Neural cell (in vitro differentiated cells): ENCODE data around the gene BCS1L. TPM values are rescaled to one million over a fixed set of nuclear protein-coding genes. Genes with fewer than 3 reads are reported as not detected.
A peak's percentile ranks its signal among the peaks of the same experiment; 100 is the strongest.

Experiments used
- H2AFZ ChIP-seq: fragments of 200-600, 300-800 bp; sonication (generic), shearing (Covaris generic); 2 replicates; pipeline ENCODE4 v1.6.0; 2014; ENCODE audit warnings: low read depth, mild to moderate bottlenecking, antibody characterized with exemption, low read length, moderate library complexity
- H3F3A ChIP-seq: fragments of 200-600 bp; shearing (Covaris generic); 2 replicates; pipeline ENCODE4 v1.6.1; 2016; ENCODE audit warnings: mild to moderate bottlenecking, moderate library complexity, mixed read lengths, antibody characterized with exemption, low read length; ENCODE audit not compliant: insufficient read depth, poor library complexity, severe bottlenecking
- H3K27ac ChIP-seq: fragments of 200-600, 300-800 bp; sonication (generic), shearing (Covaris generic); 2 replicates; pipeline ENCODE4 v1.5.1; 2014; ENCODE audit warnings: mild to moderate bottlenecking, low read length, moderate library complexity
- H3K27me3 ChIP-seq: fragments of 300-800, 200-600 bp; sonication (generic), shearing (Covaris generic); 2 replicates; pipeline ENCODE4 v1.6.0; 2014; ENCODE audit warnings: mild to moderate bottlenecking, low read depth, low read length, moderate library complexity; ENCODE audit not compliant: insufficient read depth
- H3K36me3 ChIP-seq: fragments of 300-800, 200-600 bp; sonication (generic), shearing (Covaris generic); 2 replicates; pipeline ENCODE4 v1.5.1; 2014; ENCODE audit warnings: mild to moderate bottlenecking, antibody characterized with exemption, low read length, moderate library complexity; ENCODE audit not compliant: insufficient read depth
- H3K4me2 ChIP-seq: fragments of 300-800, 200-600 bp; sonication (generic), shearing (Covaris generic); 2 replicates; pipeline ENCODE4 v1.6.0; 2014; ENCODE audit warnings: mild to moderate bottlenecking, low read length
- H3K4me3 ChIP-seq: fragments of 300-800, 200-600 bp; sonication (generic), shearing (Covaris generic); 2 replicates; pipeline ENCODE4 v1.5.1; 2014; ENCODE audit warnings: mild to moderate bottlenecking, low read length, moderate library complexity
- H3K79me2 ChIP-seq: fragments of 200-600 bp; shearing (Covaris generic); replicated peaks from 2 replicates; pipeline ENCODE4 v1.6.0; 2014; ENCODE audit warnings: mild to moderate bottlenecking, low read length, moderate library complexity; ENCODE audit not compliant: insufficient read depth
- H3K9ac ChIP-seq: fragments of 300-800, 200-600 bp; sonication (generic), shearing (Covaris generic); 2 replicates; pipeline ENCODE4 v1.6.1; 2016; ENCODE audit warnings: mild to moderate bottlenecking, low read length, mixed read lengths
- H3K9me2 ChIP-seq: fragments of 200-600 bp; shearing (Covaris generic); 2 replicates; pipeline ENCODE4 v1.6.1; 2016; ENCODE audit warnings: mild to moderate bottlenecking, low read length, mixed read lengths; ENCODE audit not compliant: insufficient read depth
- H3K9me3 ChIP-seq: fragments of 200-600, 300-800 bp; sonication (generic), shearing (Covaris generic); 2 replicates; pipeline ENCODE4 v1.6.1; 2016; ENCODE audit warnings: mild to moderate bottlenecking, mixed run types, low read length, moderate library complexity, mixed read lengths
- H4K20me1 ChIP-seq: fragments of 200-600 bp; shearing (Covaris generic); 2 replicates; pipeline ENCODE4 v1.6.1; 2016; ENCODE audit warnings: mild to moderate bottlenecking, mixed run types; ENCODE audit not compliant: insufficient read depth
- CTCF ChIP-seq: fragments of 450-650 bp; IDR thresholded peaks from 2 replicates; pipeline ENCODE4 v1.5.1; 2014; ENCODE audit warnings: antibody characterized with exemption, mild to moderate bottlenecking, moderate library complexity; ENCODE audit not compliant: poor library complexity, severe bottlenecking
- EP300 ChIP-seq: fragments of 450-650 bp; conservative IDR thresholded peaks from 2 replicates; pipeline ENCODE4 v1.6.1; 2014; ENCODE audit warnings: antibody characterized with exemption, mild to moderate bottlenecking, moderate library complexity; ENCODE audit not compliant: poor library complexity, severe bottlenecking
- EZH2 ChIP-seq: fragments of 200-600, 300-800 bp; shearing (Covaris generic), sonication (generic); IDR thresholded peaks from 2 replicates; pipeline ENCODE4 v1.6.1; 2014; ENCODE audit warnings: antibody characterized with exemption, low read length, borderline replicate concordance, mild to moderate bottlenecking; ENCODE audit not compliant: insufficient read depth, poor library complexity, severe bottlenecking
- MXI1 ChIP-seq: fragments of 450-650 bp; conservative IDR thresholded peaks from 2 replicates; pipeline ENCODE4 v1.6.1; 2014; ENCODE audit warnings: antibody characterized with exemption, mild to moderate bottlenecking; ENCODE audit not compliant: poor library complexity, severe bottlenecking
- POLR2AphosphoS5 ChIP-seq: IDR thresholded peaks from 2 replicates; pipeline ENCODE4 v1.6.1; 2012
- RAD21 ChIP-seq: fragments of 450-650 bp; conservative IDR thresholded peaks from 2 replicates; pipeline ENCODE4 v1.6.1; 2014; ENCODE audit warnings: antibody characterized with exemption, mild to moderate bottlenecking, moderate library complexity
- REST ChIP-seq: IDR thresholded peaks from 2 replicates; pipeline ENCODE4 v1.6.1; 2012; ENCODE audit warnings: borderline replicate concordance
- SMC3 ChIP-seq: fragments of 450-650 bp; conservative IDR thresholded peaks from 2 replicates; pipeline ENCODE4 v1.6.1; 2014; ENCODE audit warnings: antibody characterized with exemption, mild to moderate bottlenecking, moderate library complexity; ENCODE audit not compliant: poor library complexity
- TAF1 ChIP-seq: IDR thresholded peaks from 2 replicates; pipeline ENCODE4 v1.6.1; 2012; ENCODE audit warnings: low read depth
- polyA plus RNA-seq: library from polyadenylated mRNA; depleted of rRNA; stranded (reverse); fragments of >200 nt; gene quantifications from 2 replicates; pipeline ENCODE4 v1.2.3, GENCODE V29; 2014

BCS1L gene
- polyA plus RNA-seq, 1 donor from 2014 or later = 75.8 TPM

GRCh38 chr2:218709908-218710307, 50.4 kb downstream of the BCS1L start:
- H3F3A ChIP-seq = no peaks in the 10 kb centered on the region
- H3K27ac ChIP-seq = no peak overlapping the region
- H3K9me2 ChIP-seq = no peaks in the 10 kb centered on the region
- peaks cover 20% of the 10 kb centered on the region for H3K79me2 ChIP-seq
- peak overlapping the region; percentile 54 for H2AFZ ChIP-seq
- no peaks in the 10 kb centered on the region for H3K27me3 ChIP-seq
- H3K36me3 ChIP-seq = no peaks in the 10 kb centered on the region
- H3K4me3 ChIP-seq = peak overlapping the region; percentile 90
- H3K9ac ChIP-seq = no peak overlapping the region
- H4K20me1 ChIP-seq = no peaks in the 10 kb centered on the region
- TF ChIP-seq EZH2 (no peak), RAD21 (no peak), EP300 (no peak), SMC3 (no peak), REST (no peak), TAF1 (no peak), POLR2AphosphoS5 (no peak), MXI1 (no peak), CTCF (no peak)
- no peak overlapping the region for H3K4me2 ChIP-seq
- H3K9me3 ChIP-seq = no peaks in the 10 kb centered on the region

- no peak overlapping the region for H3K27ac ChIP-seq
- H3K9ac ChIP-seq = no peak overlapping the region
Measured at GRCh38 chr2:218710334-218710686, 50.8 kb downstream of the BCS1L start.

More at GRCh38 chr2:218710334-218710686, 50.8 kb downstream of the BCS1L start:
- peak overlapping the region; percentile 90 for H3K4me3 ChIP-seq
- H3K9me2 ChIP-seq = no peaks in the 10 kb centered on the region
- H3F3A ChIP-seq = no peaks in the 10 kb centered on the region
- no peaks in the 10 kb centered on the region for H3K9me3 ChIP-seq
- H2AFZ ChIP-seq = peak overlapping the region; percentile 54
- H4K20me1 ChIP-seq = no peaks in the 10 kb centered on the region
- H3K36me3 ChIP-seq = no peaks in the 10 kb centered on the region
- H3K79me2 ChIP-seq = peaks cover 20% of the 10 kb centered on the region
- H3K27me3 ChIP-seq = no peaks in the 10 kb centered on the region
- H3K4me2 ChIP-seq = no peak overlapping the region
- TF ChIP-seq EP300 (no peak), TAF1 (no peak), POLR2AphosphoS5 (no peak), EZH2 (no peak)
